Measurements from ENCODE around the gene COLEC11.

- no peak for TF ChIP-seq UBTF (CRISPR knock-in tag; IDR thresholded peaks at IDR 0.05)
- TF ChIP-seq CTCF (CRISPR knock-in tag; IDR thresholded peaks at IDR 0.05) = no peak
- TF ChIP-seq ZNF274 (CRISPR knock-in tag; IDR thresholded peaks at IDR 0.05) = no peak
- no peak for TF ChIP-seq YEATS4 (CRISPR knock-in tag; IDR thresholded peaks at IDR 0.05; ENCODE audit: borderline replicate concordance)
- TF ChIP-seq NCOA5 (CRISPR knock-in tag; IDR thresholded peaks at IDR 0.05) = no peak
- TF ChIP-seq TOPORS (CRISPR knock-in tag; IDR thresholded peaks at IDR 0.05) = no peak
- TF ChIP-seq CHCHD3 (CRISPR knock-in tag; IDR thresholded peaks at IDR 0.05) = no peak
- no peak for TF ChIP-seq MEIS1 (CRISPR knock-in tag; IDR thresholded peaks at IDR 0.05; ENCODE audit: borderline replicate concordance)
- TF ChIP-seq ATF2 (CRISPR knock-in tag; IDR thresholded peaks at IDR 0.05) = no peak
Observed at GRCh38 chr2:3639653-3640052, 44.7 kb downstream of the COLEC11 start.
